Measurements from ENCODE around the gene CDH18. TPM values are rescaled to one million over a fixed set of nuclear protein-coding genes. Genes with fewer than 3 reads are reported as not detected.

Gene CDH18
- total RNA-seq, 4 donors from 2014 or later: not detected

- TF ChIP-seq CTCF (IDR thresholded peaks at IDR 0.05; ENCODE audit: low read depth): no peak
Observed at GRCh38 chr5:19777363-19777762, 210.6 kb downstream of the CDH18 start.

DNA sequence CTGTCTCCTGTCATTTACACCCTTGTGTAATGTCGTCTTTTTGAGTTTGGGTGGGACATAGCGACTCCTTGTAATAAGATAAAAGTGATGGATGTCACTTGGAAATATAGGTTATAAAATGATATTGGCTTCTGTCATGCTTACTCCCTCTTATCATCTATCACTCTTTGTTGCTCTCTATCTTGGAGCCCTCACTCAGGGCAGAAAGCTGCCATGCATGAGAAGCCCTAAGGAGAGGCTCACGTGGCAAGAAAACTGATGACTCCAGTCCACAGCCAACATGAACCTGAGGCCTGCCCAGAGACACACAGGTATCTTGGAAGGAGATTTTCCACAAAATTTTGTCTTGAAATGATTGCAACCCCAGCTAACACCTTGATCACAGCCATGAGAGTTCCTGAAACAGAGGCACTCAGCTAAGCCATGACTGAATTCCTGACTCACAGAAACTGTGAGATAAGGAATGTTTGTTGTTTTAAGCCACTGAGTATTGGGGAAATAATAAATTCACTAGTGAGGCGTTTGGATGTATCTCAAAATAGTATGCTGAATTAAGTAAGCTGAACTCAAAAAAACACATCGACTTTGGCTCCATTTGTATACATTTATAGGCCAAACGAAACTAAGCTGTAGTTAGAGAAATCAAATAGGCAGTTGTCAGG lies 216.7 kb downstream of the CDH18 start:
- TF ChIP-seq CTCF (IDR thresholded peaks at IDR 0.05; ENCODE audit: low read depth): no peak

DNA sequence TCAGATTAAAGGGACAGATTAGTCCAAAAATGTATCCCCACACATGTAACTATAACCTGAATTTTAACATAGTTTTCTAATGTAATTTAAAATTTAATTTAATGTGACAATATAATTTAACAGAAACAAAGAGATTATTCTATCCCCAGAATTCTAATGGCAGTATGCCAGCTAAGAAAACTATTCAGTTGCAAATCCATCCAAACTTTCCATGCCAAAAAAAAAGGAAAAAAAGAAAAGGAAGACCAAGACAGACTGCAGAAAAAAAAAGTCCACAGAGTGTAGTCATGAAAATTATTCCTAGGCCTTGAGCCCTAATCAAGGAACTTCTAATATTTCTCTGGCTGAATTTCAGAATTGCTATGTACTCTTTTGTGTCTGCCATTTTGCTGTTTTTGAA lies 217.6 kb downstream of the CDH18 start:
- no peak for TF ChIP-seq CTCF (IDR thresholded peaks at IDR 0.05; ENCODE audit: low read depth)

GRCh38 chr5:19767987-19768386 lies 220.0 kb downstream of the CDH18 start:
- no peak for TF ChIP-seq CTCF (IDR thresholded peaks at IDR 0.05; ENCODE audit: low read depth)

GRCh38 chr5:19753579-19753978 lies 234.4 kb downstream of the CDH18 start:
- no peak for TF ChIP-seq CTCF (IDR thresholded peaks at IDR 0.05; ENCODE audit: low read depth)

DNA sequence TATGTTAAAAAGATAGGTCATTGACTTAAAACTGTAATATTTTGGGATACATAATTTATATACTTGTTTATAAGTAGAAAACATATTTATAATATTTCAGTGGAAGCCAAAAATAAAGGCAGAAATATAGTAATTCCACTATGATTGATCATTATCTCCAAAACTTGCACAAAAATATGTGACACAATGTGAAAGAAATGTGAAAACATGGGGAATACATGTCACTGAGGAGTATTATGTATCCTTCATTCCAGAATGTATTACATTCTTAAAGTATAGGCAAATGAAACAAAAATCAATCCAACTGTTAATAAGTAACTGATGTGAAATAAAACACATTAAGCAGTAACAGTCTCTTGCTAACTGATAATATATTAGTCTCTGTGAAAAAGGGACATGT lies 236.7 kb downstream of the CDH18 start:
- TF ChIP-seq CTCF (IDR thresholded peaks at IDR 0.05; ENCODE audit: low read depth): no peak

- no peak for TF ChIP-seq CTCF (IDR thresholded peaks at IDR 0.05; ENCODE audit: low read depth)
Observed at GRCh38 chr5:19745247-19745646, 242.8 kb downstream of the CDH18 start.

Data from subcutaneous adipose tissue (tissue), 4 donors.